GM18868 (cell line): ENCODE data around the gene MXD4.
"Not testable (repeated sequence)": the region's sequence is repeated elsewhere in the genome, so short reads cannot be mapped to it uniquely, and the experiment has no call there.

Experiments used
- ATAC-seq: cut with Tn5 transposase; IDR thresholded peaks from one replicate; pipeline ENCODE4 v1.9.1; 2021; ENCODE audit warnings: mild to moderate bottlenecking, moderate library complexity; ENCODE audit not compliant: unreplicated experiment

The MXD4 gene

GRCh38 chr4:2276581-2277325, 14.8 kb upstream of the MXD4 start:
- ATAC-seq = no peak

GRCh38 chr4:2275546-2276251, 13.8 kb upstream of the MXD4 start:
- no peak for ATAC-seq

GRCh38 chr4:2275044-2275397, 13.1 kb upstream of the MXD4 start:
- not testable (repeated sequence) for ATAC-seq

GRCh38 chr4:2274320-2275043, 12.6 kb upstream of the MXD4 start:
- ATAC-seq = no peak

GRCh38 chr4:2273657-2274319, 11.9 kb upstream of the MXD4 start:
- ATAC-seq = no peak

- ATAC-seq = no peak
Measured at GRCh38 chr4:2273221-2273620, 11.3 kb upstream of the MXD4 start.

GRCh38 chr4:2272828-2273120, 10.9 kb upstream of the MXD4 start:
- ATAC-seq = no peak

GRCh38 chr4:2272026-2272827, 10.3 kb upstream of the MXD4 start:
- no peak for ATAC-seq

- no peak for ATAC-seq
Measured at GRCh38 chr4:2271279-2272025, 9.5 kb upstream of the MXD4 start.

- ATAC-seq = no peak
Measured at GRCh38 chr4:2270341-2271165, 8.6 kb upstream of the MXD4 start.

GRCh38 chr4:2269618-2270163, 7.8 kb upstream of the MXD4 start:
- ATAC-seq = no peak

GRCh38 chr4:2269206-2269531, 7.3 kb upstream of the MXD4 start:
- ATAC-seq = no peak

- ATAC-seq = no peak
Measured at GRCh38 chr4:2268357-2269205, 6.7 kb upstream of the MXD4 start.

- ATAC-seq = no peak
Measured at GRCh38 chr4:2267841-2268240, 5.9 kb upstream of the MXD4 start.

- no peak for ATAC-seq
Measured at GRCh38 chr4:2267320-2267811, 5.5 kb upstream of the MXD4 start.

GRCh38 chr4:2266821-2267220, 4.9 kb upstream of the MXD4 start:
- no peak for ATAC-seq

- ATAC-seq = no peak
Measured at GRCh38 chr4:2266181-2266580, 4.3 kb upstream of the MXD4 start.
